Suprapubic skin (tissue), 4 donors: ENCODE results near the gene POLRMT. TPM values are rescaled to one million over a fixed set of nuclear protein-coding genes. Genes with fewer than 3 reads are reported as not detected.

Experiments
- DNase-seq, 2 donors: peaks; one replicate each; pipeline ENCODE4 v3.0.0-alpha.2; 2019; ENCODE audit warnings: low spot score in 2 of 2
- H3K27ac ChIP-seq: fragments of 200-600 bp; sonication (generic); one replicate; pipeline ENCODE4 v1.5.1; 2019
- H3K27me3 ChIP-seq: fragments of 200-600 bp; sonication (generic); one replicate; pipeline ENCODE4 v1.5.1; 2019
- H3K36me3 ChIP-seq: fragments of 200-600 bp; sonication (generic); one replicate; pipeline ENCODE4 v1.5.1; 2019
- H3K4me1 ChIP-seq: fragments of 200-600 bp; sonication (generic); one replicate; pipeline ENCODE4 v1.5.1; 2019
- H3K4me3 ChIP-seq: fragments of 200-600 bp; sonication (generic); one replicate; pipeline ENCODE4 v1.5.1; 2019; ENCODE audit warnings: mild to moderate bottlenecking
- H3K9me3 ChIP-seq: fragments of 200-600 bp; sonication (generic); one replicate; pipeline ENCODE4 v1.5.1; 2019
- CTCF ChIP-seq, 2 donors: fragments of 200-600 bp in 1 of 2; fragments of 450-650 bp in 1 of 2; sonication (generic) in 1 of 2; IDR thresholded peaks; one replicate each; pipeline ENCODE4 v1.5.1; 2016 to 2019; ENCODE audit warnings: antibody characterized with exemption in 2 of 2, mild to moderate bottlenecking in 1 of 2, moderate library complexity in 1 of 2
- EP300 ChIP-seq: sonication (generic); formaldehyde crosslinking; IDR thresholded peaks from one replicate; pipeline ENCODE4 v1.6.1; 2017; ENCODE audit warnings: antibody characterized with exemption
- POLR2A ChIP-seq, 2 donors: fragments of 450-650 bp; IDR thresholded peaks; one replicate each; pipeline ENCODE4 v1.6.1; 2017; ENCODE audit warnings: antibody characterized with exemption in 2 of 2, mild to moderate bottlenecking in 2 of 2, moderate library complexity in 2 of 2
- POLR2AphosphoS5 ChIP-seq, 3 donors: sonication (generic); formaldehyde crosslinking; IDR thresholded peaks; one replicate each; pipeline ENCODE4 v1.6.1; 2017; ENCODE audit warnings: antibody characterized with exemption in 3 of 3
- WGBS: methylation state at CpG from one replicate; pipeline ENCODE4 v1.1.5; 2018; 5-methylcytosine and 5-hydroxymethylcytosine counted together
- total RNA-seq, 4 donors: library from RNA; depleted of rRNA; stranded (reverse); fragments of >200 nt; gene quantifications; one replicate each; pipeline ENCODE4 v1.1.0, GENCODE V29; 2016

The POLRMT gene
- total RNA-seq, 4 donors from 2014 or later: 26.0 to 60.4 (median 46.3) TPM

- H3K9me3 ChIP-seq: no peaks in the 10 kb centered on the region
- no peaks in the 10 kb centered on the region for H3K4me1 ChIP-seq
- no peak for TF ChIP-seq POLR2A (IDR thresholded peaks at IDR 0.05)
- no peak for TF ChIP-seq CTCF (IDR thresholded peaks at IDR 0.05)
- no peak for TF ChIP-seq POLR2AphosphoS5 (IDR thresholded peaks at IDR 0.05)
- no peak for TF ChIP-seq EP300
- DNase-seq: no peak
- H3K27ac ChIP-seq: no peak overlapping the region
- peaks cover 28% of the 10 kb centered on the region for H3K27me3 ChIP-seq
- no peaks in the 10 kb centered on the region for H3K36me3 ChIP-seq
- no peak overlapping the region for H3K4me3 ChIP-seq
- 82% methylated on average over 18 of the region's 18 CpGs for WGBS
Observed at GRCh38 chr19:597406-598315, 35.7 kb downstream of the POLRMT start.

- WGBS: no CpG with 5 or more reads among the region's 16 CpGs
- H3K9me3 ChIP-seq: no peaks in the 10 kb centered on the region
- H3K4me3 ChIP-seq: no peak overlapping the region
- H3K27me3 ChIP-seq: peaks cover 42% of the 10 kb centered on the region
- no peak for DNase-seq
- TF ChIP-seq EP300 (no peak), POLR2A (IDR thresholded peaks at IDR 0.05) (no peak), CTCF (IDR thresholded peaks at IDR 0.05) (no peak), POLR2AphosphoS5 (IDR thresholded peaks at IDR 0.05) (no peak)
- no peaks in the 10 kb centered on the region for H3K36me3 ChIP-seq
- H3K27ac ChIP-seq: no peak overlapping the region
- peaks cover 4% of the 10 kb centered on the region for H3K4me1 ChIP-seq
Observed at GRCh38 chr19:596263-596655, 37.1 kb downstream of the POLRMT start.

GRCh38 chr19:595326-596262, 37.7 kb downstream of the POLRMT start:
- H3K9me3 ChIP-seq: no peaks in the 10 kb centered on the region
- H3K27me3 ChIP-seq: peaks cover 48% of the 10 kb centered on the region
- no peak for TF ChIP-seq EP300
- TF ChIP-seq POLR2A (IDR thresholded peaks at IDR 0.05): no peak
- TF ChIP-seq POLR2AphosphoS5 (IDR thresholded peaks at IDR 0.05): no peak
- TF ChIP-seq CTCF (IDR thresholded peaks at IDR 0.05): no peak
- no peak overlapping the region for H3K27ac ChIP-seq
- no peak for DNase-seq
- no peaks in the 10 kb centered on the region for H3K36me3 ChIP-seq
- no peak overlapping the region for H3K4me3 ChIP-seq
- peaks cover 10% of the 10 kb centered on the region for H3K4me1 ChIP-seq
- WGBS: 70% methylated on average over 26 of the region's 42 CpGs

GRCh38 chr19:594265-594870, 39.0 kb downstream of the POLRMT start:
- Histone ChIP-seq H3K4me3 (no peak overlapping the region), H3K9me3 (no peaks in the 10 kb centered on the region), H3K36me3 (no peaks in the 10 kb centered on the region), H3K4me1 (peaks cover 16% of the 10 kb centered on the region), H3K27ac (no peak overlapping the region), H3K27me3 (peaks cover 56% of the 10 kb centered on the region)
- WGBS: 72% methylated on average over 20 of the region's 24 CpGs
- no peak for TF ChIP-seq POLR2AphosphoS5 (IDR thresholded peaks at IDR 0.05)
- TF ChIP-seq EP300: no peak
- DNase-seq: no peak

GRCh38 chr19:593505-593904, 39.8 kb downstream of the POLRMT start:
- no peak overlapping the region for H3K27ac ChIP-seq
- peaks cover 25% of the 10 kb centered on the region for H3K4me1 ChIP-seq
- TF ChIP-seq EP300 (no peak), CTCF (IDR thresholded peaks at IDR 0.05) (no peak), POLR2A (IDR thresholded peaks at IDR 0.05) (no peak), POLR2AphosphoS5 (IDR thresholded peaks at IDR 0.05) (no peak)
- DNase-seq: no peak
- no peaks in the 10 kb centered on the region for H3K36me3 ChIP-seq
- peaks cover 64% of the 10 kb centered on the region for H3K27me3 ChIP-seq
- no peaks in the 10 kb centered on the region for H3K9me3 ChIP-seq
- 51% methylated on average over 9 of the region's 9 CpGs for WGBS
- H3K4me3 ChIP-seq: no peak overlapping the region
